UCSD-AML1 (cell line): ENCODE results near the gene AJAP1.

Experiments
- DNase-seq: peaks from one replicate; lab custom pipeline; 2025; ENCODE audit not compliant: unreplicated experiment; lab: John Stamatoyannopoulos, UW

AJAP1 gene

DNA sequence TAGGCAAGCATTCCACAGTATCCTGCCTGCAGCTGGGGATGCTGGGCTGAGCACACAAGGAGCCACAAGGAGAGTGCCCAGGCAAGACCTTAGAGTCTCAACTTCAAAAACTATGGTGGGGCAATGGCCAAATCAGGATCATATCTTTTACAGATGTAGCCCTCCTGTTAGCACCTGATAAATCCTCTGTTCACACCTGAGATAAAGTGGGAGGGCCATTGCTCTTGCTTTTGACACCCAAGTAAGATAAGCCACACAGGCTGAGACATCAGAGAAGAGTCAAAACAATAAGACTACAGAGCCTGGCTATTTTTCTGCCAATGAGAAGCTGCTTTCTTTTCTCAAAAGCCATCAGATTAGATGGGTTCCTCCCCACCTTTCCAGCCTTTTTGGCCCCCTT lies 148.9 kb downstream of the AJAP1 start:
- DNase-seq, result no peak

- no peak for DNase-seq
Measured at GRCh38 chr1:4805987-4806386, 151.6 kb downstream of the AJAP1 start.

GRCh38 chr1:4820543-4820942 lies 166.1 kb downstream of the AJAP1 start:
- no peak for DNase-seq

- no peak for DNase-seq
Measured at GRCh38 chr1:4825800-4826450, 171.5 kb downstream of the AJAP1 start.

DNA sequence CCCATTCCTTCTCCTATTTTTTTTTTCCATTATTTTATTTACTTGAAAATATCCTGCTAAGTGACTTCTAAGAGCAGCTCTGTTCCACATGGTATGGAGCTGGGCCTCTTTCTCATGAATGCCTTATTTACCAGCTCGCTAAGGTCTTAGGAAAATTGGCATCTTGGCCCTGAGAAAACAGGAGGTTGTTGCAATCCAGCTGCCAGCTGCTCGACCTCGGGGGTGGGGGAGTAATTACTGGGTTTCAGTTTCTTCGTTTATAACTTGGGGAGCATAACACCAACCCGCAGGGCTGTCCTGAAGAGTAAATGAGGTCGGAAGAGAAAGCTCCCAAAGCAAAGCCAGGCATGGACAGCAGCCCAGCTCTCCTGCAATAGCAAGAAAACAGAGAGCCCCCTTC lies 176.3 kb downstream of the AJAP1 start:
- no peak for DNase-seq

- no peak for DNase-seq
Measured at GRCh38 chr1:4836574-4836973, 182.2 kb downstream of the AJAP1 start.

DNA sequence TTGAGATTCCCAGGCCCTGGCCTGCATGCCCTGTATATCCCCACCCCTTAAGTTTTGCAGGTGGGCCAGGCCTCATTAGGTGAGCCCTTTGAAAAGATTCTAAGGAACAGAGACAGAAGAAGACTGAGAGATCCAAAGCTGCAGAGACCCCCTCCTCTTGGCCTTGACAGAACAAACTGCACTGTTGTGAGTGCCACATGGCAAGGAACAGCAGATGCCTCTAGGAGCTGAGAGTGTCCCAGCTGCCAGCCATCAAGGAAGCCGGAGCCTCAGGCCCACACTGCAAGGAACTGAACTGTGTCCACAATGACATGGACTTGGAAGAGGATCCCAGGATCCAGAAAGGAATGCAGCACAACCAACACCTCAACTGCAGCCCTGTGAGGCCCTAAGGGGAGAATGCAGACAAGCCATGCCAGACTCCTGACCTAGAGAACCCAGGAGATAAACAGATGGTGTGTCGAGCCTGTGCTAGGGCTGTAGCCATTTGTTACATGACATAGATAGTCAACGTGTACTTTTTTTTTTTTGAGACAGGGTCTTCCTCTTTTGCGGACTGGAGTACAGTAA lies 182.7 kb downstream of the AJAP1 start:
- no peak for DNase-seq

DNA sequence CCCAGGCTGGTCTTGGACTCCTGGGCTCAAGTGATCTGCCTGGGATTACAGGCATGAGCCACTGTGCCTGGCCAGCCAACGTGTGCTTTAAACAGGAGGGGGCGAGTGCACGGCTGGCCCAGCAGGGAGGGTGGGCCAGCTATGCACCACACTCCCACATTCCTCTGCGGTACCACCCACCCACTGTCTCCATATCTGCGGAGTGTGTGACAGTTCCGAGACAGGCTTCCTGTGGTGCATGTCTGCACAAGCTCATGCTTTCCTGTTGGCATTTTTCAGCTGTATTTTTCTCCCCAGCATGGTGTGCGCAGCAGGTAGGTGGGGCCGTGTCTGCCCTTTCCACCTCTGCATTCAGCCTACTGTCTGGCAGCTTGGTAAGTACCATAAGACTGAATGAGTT lies 183.3 kb downstream of the AJAP1 start:
- DNase-seq, result peak; percentile 23

- no peak for DNase-seq
Measured at GRCh38 chr1:4838231-4838630, 183.8 kb downstream of the AJAP1 start.
